Tibial nerve (tissue), 3 donors: ENCODE data around the gene SLC22A1.

Experiments
- CTCF ChIP-seq, 5 experiments: fragments of 200-600 bp in 3 of 5; fragments of 450-650 bp in 2 of 5; sonication (generic) in 3 of 5; IDR thresholded peaks; one replicate each; pipeline ENCODE4 v1.5.1; 2016 to 2019; ENCODE audit warnings: antibody characterized with exemption in 5 of 5, mild to moderate bottlenecking in 3 of 5, moderate library complexity in 2 of 5
- POLR2A ChIP-seq, 2 donors: fragments of 450-650 bp; IDR thresholded peaks; one replicate each; pipeline ENCODE4 v1.6.1; 2017; ENCODE audit warnings: antibody characterized with exemption in 2 of 2, mild to moderate bottlenecking in 2 of 2, moderate library complexity in 2 of 2

DNA sequence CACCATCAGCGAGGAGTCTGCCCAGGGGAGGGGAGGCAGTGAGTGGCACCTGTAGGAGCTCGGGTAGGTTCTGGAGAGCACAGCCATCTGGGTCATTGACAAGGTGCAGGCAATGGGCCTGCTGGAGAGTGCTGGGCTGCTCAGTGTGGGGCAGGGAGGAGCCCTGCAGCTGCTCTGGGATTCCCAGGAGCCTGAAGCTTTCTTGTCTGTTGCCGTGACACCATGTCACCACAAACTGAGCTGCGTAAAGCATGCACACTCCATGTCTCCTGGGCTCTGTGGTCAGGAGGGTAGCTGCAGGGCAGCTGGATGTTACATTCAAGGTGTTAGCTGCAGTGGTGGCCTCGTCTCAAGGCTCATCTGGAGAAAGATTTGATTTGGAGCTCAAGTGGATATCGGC is 4.5 kb upstream of the SLC22A1 start:
- no peak for TF ChIP-seq CTCF (IDR thresholded peaks at IDR 0.05)
- no peak for TF ChIP-seq POLR2A (IDR thresholded peaks at IDR 0.05)
